ENCODE results near the gene RANBP10.

RANBP10 gene

DNA sequence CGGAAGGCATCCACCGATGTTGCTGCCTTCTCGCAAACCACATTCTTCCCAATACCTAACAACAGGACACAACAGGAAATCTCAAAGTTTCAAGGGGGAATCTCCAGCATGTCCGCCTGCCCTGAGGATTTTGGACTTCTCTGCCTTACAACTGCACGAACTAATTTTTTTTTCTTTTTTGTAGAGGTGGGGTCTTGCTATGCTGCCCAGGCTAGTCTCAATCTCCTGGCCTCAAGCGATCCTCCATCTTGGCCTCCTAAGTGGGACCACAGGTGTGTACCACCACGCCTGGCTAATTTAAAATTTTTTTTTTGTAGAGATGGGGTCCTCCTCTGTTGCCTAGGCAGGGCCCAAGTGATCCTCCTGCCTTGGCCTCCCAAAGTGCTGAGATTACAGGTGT lies 130.4 kb downstream of the RANBP10 start:
- no peak for DNase-seq (ENCODE audit: low spot score)

DNA sequence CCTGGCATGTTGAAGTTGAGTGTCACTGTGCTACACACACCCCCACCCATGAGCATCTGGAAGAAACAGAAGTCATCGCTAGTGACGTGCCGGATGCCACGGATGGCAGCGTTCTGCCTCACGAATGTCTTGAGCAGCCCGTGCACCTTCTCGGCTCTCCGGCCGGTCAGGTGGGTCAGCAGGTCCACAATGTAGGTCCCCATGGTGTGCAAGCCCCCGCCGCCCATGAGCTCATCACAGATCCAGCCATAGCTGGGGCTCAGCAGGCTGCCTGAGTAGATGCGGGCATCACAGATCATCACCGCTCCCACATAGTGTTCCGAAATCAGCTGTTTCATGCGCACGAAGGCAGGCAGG lies 130.8 kb downstream of the RANBP10 start:
- no peak for DNase-seq (ENCODE audit: low spot score)

DNA sequence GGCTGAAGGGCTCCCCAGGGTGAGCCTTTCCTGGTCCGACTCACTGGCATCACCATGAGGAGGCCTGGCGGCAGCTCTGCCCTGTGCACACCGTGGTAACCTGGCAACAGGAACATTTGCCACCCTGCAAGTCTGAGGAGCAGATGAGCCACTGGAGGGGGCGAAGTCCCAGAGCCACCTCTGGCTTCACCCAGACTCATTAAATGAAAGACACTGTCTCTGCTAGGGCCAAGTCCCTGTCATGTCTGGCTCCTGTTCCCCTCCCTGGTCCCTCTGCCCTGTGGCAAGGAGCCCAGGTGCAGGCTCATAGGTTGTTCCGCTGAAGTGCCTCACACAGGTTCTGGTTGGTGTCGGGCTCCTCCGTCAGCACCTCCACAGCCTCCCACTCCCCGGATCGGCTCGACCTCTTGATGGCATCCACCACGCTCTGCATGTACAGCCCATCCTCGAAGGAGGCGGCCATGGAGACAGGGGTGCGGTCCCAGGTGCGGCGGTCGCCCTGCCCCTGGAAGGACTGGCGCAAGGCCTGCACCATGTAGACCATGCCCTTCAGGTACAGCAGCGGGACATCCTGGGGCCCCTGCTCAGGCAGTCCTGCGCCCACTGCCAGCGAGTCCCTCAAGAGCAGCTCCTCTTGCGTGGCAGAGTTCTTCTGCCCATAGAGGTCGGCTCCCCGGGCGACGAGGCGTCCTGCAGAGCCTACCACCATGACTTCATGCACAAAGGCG lies 131.3 kb downstream of the RANBP10 start:
- no peak for DNase-seq (ENCODE audit: low spot score)

DNA sequence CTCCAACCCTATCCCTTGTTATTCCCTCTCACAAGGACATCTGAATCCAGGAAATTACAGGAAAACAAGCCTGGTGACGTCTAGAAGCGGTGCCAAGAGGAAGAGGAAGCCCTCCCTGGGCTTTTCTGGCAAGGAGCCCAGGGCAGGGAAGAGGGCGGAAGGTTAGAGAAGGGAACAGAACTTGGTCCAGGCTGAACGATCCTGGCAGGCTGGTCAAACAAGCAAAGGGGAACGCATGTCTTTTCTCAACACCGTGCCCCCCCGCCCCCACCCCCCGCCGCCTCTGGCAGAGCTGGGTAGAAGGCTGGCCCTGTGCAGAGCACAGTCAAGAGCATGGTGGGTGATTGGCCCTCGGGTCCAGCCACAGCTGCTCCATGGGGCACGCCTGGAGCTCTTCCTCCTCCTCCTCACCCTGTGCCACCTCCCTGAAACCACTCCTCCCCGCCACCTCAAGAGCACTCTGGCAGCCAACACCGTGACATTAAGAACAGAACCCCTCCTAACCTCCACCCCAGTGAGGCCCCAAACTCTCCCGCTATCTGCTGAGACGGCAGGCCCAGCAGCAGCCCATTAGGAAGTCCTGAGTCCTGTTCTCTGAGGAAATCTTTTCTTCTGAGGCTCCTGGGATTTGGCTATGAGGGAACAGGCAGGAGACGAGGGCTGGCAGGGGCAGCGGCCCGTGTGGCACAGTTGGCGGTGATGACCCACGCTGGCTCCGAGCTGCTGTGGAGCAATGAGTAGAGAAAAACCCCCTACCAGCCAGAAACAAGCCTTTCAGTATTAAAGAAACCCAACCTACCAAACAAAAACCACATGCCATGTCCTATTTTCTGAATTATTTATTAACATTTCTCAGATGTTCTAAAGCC lies 132.4 kb downstream of the RANBP10 start:
- no peak for DNase-seq (ENCODE audit: low spot score)
